Measurements from ENCODE around the gene LSM10.

LSM10 gene

DNA sequence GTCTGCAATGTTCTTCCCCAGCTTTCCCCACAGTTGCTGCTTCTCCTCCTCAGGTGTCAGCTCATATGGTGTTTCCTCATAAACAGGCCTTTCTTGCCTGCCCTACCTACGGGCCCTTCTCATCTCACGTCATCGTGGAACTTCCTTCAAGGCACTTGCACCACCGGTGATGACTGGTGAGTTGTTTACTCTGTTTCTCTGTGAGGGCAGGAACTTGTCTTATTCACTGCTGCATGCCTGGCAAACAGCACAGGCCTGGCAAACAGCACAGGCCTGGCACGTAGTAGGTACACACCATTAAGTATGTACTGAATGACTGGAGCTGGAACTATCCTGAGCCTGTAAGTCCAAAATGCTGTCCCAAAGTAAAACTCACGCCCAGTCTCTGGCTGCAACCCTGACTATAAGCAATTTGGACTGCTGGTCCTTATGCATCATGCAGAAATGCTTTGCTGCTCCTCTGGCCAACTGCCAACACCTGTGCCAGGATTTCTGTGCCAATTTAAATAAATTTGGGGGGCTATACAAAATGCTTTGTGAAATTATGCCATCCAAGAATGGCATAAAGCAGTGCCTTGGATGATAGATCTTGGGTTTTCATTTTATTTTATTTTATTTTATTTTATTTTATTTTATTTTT lies 37.7 kb downstream of the LSM10 start:
- in situ Hi-C loops (cut with HindIII; ENCODE audit: low pct_ligation_motif_present, low pct_unique_long_range_greater_than_20kb, low sequenced_read_pairs): no loop called here
- DNase-seq: peak; percentile 18

DNA sequence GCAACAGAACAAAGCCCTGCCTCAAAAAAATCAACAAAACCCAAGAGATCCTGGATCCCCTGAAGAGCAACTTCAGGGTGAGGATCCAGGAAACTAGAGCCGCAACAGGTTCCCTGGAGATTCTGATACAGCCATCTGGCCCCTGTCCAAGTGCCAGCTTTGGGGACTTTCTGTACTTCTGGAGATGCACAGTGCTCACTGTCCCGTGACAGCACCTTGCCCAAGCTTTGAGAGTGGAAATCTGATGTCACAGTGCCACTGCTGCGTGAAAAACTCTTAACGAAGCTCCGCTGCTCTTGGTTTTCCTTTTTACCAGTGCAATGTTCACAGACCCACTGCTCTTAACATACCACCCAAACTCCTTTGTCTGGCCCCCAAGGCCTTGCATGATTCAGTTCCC lies 38.3 kb downstream of the LSM10 start:
- DNase-seq: no peak
- in situ Hi-C loops (cut with HindIII; ENCODE audit: low pct_ligation_motif_present, low pct_unique_long_range_greater_than_20kb, low sequenced_read_pairs): no loop called here

DNA sequence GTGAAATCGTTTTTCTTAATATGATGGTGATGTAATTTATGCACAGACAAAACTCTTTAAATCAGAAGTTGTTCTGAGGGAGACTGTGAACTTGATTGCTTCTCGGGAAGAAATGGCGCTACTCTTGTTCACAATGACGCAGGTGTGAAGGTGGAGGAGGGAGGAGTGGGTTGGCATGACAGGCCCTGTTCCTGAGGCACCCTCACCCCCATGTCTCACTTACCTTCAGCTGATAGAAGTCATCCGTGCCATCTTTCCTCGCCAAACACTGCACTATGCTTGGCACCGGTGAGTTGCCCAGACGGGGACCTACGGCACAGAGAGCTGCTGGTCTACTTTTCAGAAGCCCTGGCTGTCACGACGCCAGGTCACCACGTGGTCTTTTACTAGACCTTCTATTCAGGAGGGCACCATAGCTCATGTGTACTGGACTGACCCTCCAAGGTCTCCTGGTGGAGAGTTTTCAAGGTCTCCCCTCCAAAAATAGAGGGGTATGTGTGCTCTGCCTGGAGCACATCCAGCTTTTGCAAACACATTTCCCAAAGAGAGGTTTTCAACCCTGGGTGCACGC lies 39.1 kb downstream of the LSM10 start:
- no peak for DNase-seq
- in situ Hi-C loops (cut with HindIII; ENCODE audit: low pct_ligation_motif_present, low pct_unique_long_range_greater_than_20kb, low sequenced_read_pairs): no loop called here

DNA sequence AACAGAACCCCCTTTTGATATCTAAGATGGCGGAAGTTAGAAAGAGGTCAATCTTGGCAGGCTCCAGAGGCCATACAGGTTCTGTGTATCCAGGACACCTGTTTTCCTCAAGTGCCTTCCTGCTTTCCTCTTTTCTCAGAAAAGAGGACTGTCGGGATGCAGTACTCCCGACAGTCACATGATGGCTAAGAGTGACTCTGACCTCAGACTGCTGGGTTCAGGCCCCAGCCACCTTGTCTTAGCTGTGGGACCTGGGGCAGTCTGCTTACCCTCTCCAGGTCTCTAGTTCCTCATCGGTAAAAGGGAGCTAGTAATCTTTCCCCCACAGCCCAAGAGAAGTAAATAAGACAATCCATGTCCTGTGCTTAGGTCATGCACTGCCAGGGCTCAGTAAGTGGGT lies 41.9 kb downstream of the LSM10 start:
- in situ Hi-C loops (cut with HindIII; ENCODE audit: low pct_ligation_motif_present, low pct_unique_long_range_greater_than_20kb, low sequenced_read_pairs): no loop called here
- DNase-seq: no peak

- in situ Hi-C loops (cut with HindIII; ENCODE audit: low pct_ligation_motif_present, low pct_unique_long_range_greater_than_20kb, low sequenced_read_pairs): no loop called here
Measured at GRCh38 chr1:36354486-36354885, 43.2 kb downstream of the LSM10 start.

GRCh38 chr1:36352910-36353878 lies 44.5 kb downstream of the LSM10 start:
- DNase-seq: peak; percentile 56
- in situ Hi-C loops (cut with HindIII; ENCODE audit: low pct_ligation_motif_present, low pct_unique_long_range_greater_than_20kb, low sequenced_read_pairs): no loop called here

More at GRCh38 chr1:36354486-36354885, 43.2 kb downstream of the LSM10 start:
- no peak for DNase-seq

DNA sequence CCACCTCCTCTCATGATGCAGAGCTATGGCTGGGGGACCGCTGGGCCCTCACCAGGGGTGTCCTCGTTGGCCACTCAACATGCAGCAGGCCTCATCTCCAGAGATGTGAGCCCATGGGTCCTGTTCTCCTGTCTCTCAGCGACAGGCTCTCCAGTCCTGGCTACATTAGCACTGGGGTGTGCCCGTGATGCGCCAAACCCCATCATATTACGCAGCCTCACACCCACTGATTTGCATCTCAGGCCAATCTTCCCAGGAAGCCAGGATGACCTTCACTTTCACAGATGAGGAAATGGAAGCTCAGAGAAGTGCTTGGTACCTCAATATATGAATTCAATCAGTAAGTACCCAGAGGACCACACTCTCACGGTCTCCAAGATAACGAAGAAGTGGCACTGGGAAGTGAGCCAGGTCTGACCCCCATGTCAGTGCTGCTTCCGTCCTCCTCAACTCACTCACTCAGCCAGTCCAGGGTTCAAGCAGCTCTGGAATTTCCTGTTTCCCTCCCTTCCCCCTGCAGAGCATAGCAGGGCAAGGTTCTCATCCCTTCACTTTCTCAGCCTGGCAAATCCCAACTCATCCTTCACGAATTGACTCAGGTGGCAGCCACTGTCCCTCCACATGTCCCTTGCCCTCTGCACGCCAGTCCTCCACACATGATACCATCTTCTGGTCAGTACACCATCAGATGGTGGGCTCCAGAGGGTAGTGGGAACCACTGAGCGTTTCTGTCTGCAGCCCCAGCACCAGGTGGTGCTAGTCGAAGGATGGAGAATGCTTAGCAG lies 45.4 kb downstream of the LSM10 start:
- in situ Hi-C loops (cut with HindIII; ENCODE audit: low pct_ligation_motif_present, low pct_unique_long_range_greater_than_20kb, low sequenced_read_pairs): no loop called here
- peak; percentile 23 for DNase-seq

GRCh38 chr1:36351227-36351977 lies 46.3 kb downstream of the LSM10 start:
- DNase-seq: peak; percentile 90
- in situ Hi-C loops (cut with HindIII; ENCODE audit: low pct_ligation_motif_present, low pct_unique_long_range_greater_than_20kb, low sequenced_read_pairs): no loop called here

DNA sequence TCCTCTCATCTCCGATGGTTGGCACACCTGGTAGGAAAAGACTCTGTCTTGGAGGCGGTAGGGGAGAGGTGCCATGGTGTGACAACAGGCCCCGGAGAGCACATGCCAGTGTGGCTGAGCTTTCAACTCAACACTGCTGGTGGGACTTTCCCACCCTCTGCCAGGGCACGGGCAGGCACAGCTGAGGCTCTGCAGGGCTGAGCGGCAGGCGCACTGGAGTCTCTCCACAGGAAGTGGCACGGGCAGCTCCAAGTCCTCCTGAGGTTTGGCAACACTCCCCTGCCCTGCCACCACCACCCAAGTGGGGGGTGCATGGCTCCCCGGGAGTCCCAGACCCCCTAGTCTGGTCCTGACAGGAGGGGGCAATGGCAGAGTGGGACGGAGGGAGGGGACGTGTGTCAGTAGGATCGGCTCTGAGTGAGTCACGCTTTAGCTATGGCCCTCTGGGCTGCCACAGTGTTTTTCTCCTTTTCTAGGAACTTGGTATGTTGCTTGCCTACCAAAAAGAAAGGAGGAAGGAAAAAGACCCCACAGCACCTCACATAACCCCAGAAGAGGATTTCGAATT lies 47.0 kb downstream of the LSM10 start:
- peak; percentile 87 for DNase-seq
- in situ Hi-C loops (cut with HindIII; ENCODE audit: low pct_ligation_motif_present, low pct_unique_long_range_greater_than_20kb, low sequenced_read_pairs): no loop called here

DNA sequence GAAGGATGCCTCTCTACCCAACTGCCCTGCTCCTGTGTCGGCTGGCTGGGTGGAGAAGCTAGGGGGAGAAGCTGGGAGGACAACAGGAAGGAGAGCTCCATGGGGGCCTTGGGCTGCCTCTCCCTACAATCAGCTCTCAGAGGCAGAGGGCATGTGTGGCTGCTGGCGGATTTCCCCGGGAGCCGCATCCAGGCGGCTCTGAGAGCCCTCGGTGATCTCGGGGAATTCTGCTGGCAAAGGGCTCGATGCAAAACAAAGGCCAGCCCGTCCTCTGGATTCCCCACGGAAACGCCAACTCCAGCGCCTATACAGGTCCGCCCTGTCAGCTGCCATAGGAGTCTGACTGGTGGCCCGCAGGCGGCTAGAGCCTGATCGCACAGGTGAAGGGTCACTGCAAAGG lies 47.9 kb downstream of the LSM10 start:
- no peak for DNase-seq
- in situ Hi-C loops (cut with HindIII; ENCODE audit: low pct_ligation_motif_present, low pct_unique_long_range_greater_than_20kb, low sequenced_read_pairs): no loop called here

- DNase-seq: no peak
- in situ Hi-C loops (cut with HindIII; ENCODE audit: low pct_ligation_motif_present, low pct_unique_long_range_greater_than_20kb, low sequenced_read_pairs): no loop called here
Measured at GRCh38 chr1:36349241-36349671, 48.5 kb downstream of the LSM10 start.

DNA sequence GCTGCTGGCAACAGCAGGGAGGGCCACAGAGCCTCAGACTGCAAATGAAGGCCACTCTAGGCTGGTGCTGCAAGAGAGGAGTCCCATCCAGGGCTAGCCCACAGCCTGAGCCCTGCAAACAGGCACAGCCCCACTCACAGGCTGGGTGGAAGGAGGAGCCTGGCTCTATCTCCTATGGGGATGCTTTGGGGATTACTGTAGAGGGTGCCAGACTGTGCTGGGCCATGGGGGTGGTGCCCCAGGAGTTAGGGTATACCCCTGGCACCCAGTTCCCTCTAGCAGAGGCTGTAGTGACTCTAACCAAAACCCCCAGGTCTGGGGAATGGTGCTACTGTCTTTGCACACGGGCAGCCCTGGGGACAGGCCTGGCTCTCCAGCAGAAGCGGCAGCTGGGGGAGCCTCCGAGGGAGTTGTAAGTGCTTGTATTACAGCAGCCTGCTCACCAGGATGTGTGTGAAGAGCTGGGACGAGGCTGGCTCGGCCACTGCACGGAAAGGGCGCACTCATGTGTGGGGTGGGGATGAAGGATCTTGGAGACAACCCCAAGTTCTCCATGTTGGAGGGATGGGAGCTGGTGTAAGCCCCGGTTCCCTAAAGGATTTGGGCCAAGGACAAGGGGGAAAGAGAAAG lies 50.9 kb downstream of the LSM10 start:
- in situ Hi-C loops (cut with HindIII; ENCODE audit: low pct_ligation_motif_present, low pct_unique_long_range_greater_than_20kb, low sequenced_read_pairs): no loop called here
- DNase-seq: no peak

DNA sequence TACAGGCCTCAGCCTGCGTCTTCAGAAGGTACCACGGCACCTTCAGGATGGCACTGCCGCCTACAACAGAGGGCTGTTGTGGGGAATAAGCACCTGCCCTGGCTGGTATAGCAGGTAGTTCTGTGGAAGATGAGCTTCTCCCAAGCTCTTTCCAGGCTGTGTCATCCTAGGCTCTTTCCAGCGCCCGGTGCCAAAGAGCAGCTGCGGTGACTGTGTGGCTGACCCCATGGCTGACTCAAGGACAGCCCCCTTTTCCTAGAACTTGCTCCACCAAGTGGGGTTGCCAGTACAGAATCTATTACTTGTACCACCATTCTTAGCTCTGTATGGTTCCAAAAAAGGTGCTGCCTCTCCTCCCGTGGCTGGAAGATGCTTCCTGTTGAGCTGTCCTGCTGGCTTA lies 52.4 kb downstream of the LSM10 start:
- in situ Hi-C loops (cut with HindIII; ENCODE audit: low pct_ligation_motif_present, low pct_unique_long_range_greater_than_20kb, low sequenced_read_pairs): no loop called here
- DNase-seq: no peak

DNA sequence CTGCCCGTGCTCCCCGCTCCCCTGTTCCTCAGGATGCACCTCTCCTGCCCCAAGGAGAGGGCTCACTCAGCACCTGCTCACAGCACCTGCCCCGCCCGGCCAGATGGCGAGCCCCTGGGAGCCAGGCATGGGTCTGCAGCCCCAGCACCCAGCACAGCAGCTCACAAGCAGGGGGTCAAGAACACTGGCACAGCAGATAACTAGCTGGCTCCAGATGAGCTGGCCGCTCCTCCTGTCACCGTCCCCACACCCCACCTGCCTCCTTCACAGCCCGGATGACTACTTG lies 53.4 kb downstream of the LSM10 start:
- DNase-seq: no peak
- in situ Hi-C loops (cut with HindIII; ENCODE audit: low pct_ligation_motif_present, low pct_unique_long_range_greater_than_20kb, low sequenced_read_pairs): no loop called here

GRCh38 chr1:36343651-36344394 lies 53.9 kb downstream of the LSM10 start:
- no peak for DNase-seq
- in situ Hi-C loops (cut with HindIII; ENCODE audit: low pct_ligation_motif_present, low pct_unique_long_range_greater_than_20kb, low sequenced_read_pairs): no loop called here
